ENCODE data around the gene CFI.
A peak's percentile ranks its signal among the peaks of the same experiment; 100 is the strongest.

GRCh38 chr4:109721033-109721432 is 80.8 kb downstream of the CFI start:
- TF ChIP-seq MYNN (IDR thresholded peaks at IDR 0.05) (no peak), MYNN (CRISPR knock-in tag; IDR thresholded peaks at IDR 0.05) (no peak), ZNF644 (tag; IDR thresholded peaks at IDR 0.05; ENCODE audit: low read depth) (no peak), PBX2 (CRISPR knock-in tag; IDR thresholded peaks at IDR 0.05; ENCODE audit: low read depth) (no peak), PBX2 (tag; conservative IDR thresholded peaks at IDR 0.05; ENCODE audit: low read depth) (no peak), CC2D1A (IDR thresholded peaks at IDR 0.05) (no peak), ZFP36 (IDR thresholded peaks at IDR 0.05; ENCODE audit: low read depth, low read length, partially characterized antibody) (no peak), HNRNPH1 (optimal IDR thresholded peaks at IDR 0.05; ENCODE audit: low read depth, low read length) (no peak), NKRF (IDR thresholded peaks at IDR 0.05; ENCODE audit: borderline replicate concordance) (no peak), CREM (IDR thresholded peaks at IDR 0.05; ENCODE audit: low read depth) (0 out of 2 replicates have a peak, but pooled peaks have one; percentile 11), MYC (IDR thresholded peaks at IDR 0.05; ENCODE audit: low read depth, low read length) (no peak), MYC (CRISPR knock-in tag; IDR thresholded peaks at IDR 0.05; ENCODE audit: borderline replicate concordance, low read depth) (no peak), ATF7 (IDR thresholded peaks at IDR 0.05) (no peak), MXI1 (IDR thresholded peaks at IDR 0.05; ENCODE audit: low read depth, low read length) (no peak), EZH2 (IDR thresholded peaks at IDR 0.05; ENCODE audit: borderline replicate concordance, low read depth, low read length) (no peak)

Measured in K562 (cell line).